IMR-90 (cell line): Measurements from ENCODE around the gene RBPJ. TPM values are rescaled to one million over a fixed set of nuclear protein-coding genes. Genes with fewer than 3 reads are reported as not detected.

Source experiments
- MAZ ChIP-seq: IDR thresholded peaks from 2 replicates; pipeline ENCODE4 v1.6.1; 2012; ENCODE audit warnings: low read depth, mild to moderate bottlenecking, low read length, improper control_type of control experiment, moderate library complexity, borderline replicate concordance
- RCOR1 ChIP-seq: IDR thresholded peaks from 2 replicates; pipeline ENCODE4 v1.6.1; 2012; ENCODE audit warnings: mild to moderate bottlenecking, low read length, improper control_type of control experiment; ENCODE audit not compliant: insufficient replicate concordance
- SMC3 ChIP-seq: fragments of 150-350 bp; IDR thresholded peaks from 2 replicates; pipeline ENCODE4 v1.6.1; 2016; ENCODE audit warnings: low read depth, mild to moderate bottlenecking, antibody characterized with exemption, low read length, moderate library complexity
- polyA plus RNA-seq, 3 experiments: library from polyadenylated mRNA; depleted of rRNA; stranded (reverse); fragments of >200 nt; gene quantifications; 2 replicates each; pipeline ENCODE4 v1.2.3, GENCODE V29; 2012; ENCODE audit warnings: low replicate concordance in 1 of 3
- total RNA-seq: library from RNA; depleted of rRNA; stranded (reverse); fragments of >200 nt; gene quantifications from 2 replicates; pipeline ENCODE4 v1.2.3, GENCODE V29; 2012
- TF ChIP-seq, protein P1 (sequence below): fragments of 150-350 bp; IDR thresholded peaks from 2 replicates; pipeline ENCODE4 v1.6.1; 2017; ENCODE audit warnings: mild to moderate bottlenecking, antibody characterized with exemption, low read length, low read depth

RBPJ gene
- total and polyA plus RNA-seq, 2 of the 4 experiments (the other 2 are of a cell fraction) = 50.3 to 148 TPM

DNA sequence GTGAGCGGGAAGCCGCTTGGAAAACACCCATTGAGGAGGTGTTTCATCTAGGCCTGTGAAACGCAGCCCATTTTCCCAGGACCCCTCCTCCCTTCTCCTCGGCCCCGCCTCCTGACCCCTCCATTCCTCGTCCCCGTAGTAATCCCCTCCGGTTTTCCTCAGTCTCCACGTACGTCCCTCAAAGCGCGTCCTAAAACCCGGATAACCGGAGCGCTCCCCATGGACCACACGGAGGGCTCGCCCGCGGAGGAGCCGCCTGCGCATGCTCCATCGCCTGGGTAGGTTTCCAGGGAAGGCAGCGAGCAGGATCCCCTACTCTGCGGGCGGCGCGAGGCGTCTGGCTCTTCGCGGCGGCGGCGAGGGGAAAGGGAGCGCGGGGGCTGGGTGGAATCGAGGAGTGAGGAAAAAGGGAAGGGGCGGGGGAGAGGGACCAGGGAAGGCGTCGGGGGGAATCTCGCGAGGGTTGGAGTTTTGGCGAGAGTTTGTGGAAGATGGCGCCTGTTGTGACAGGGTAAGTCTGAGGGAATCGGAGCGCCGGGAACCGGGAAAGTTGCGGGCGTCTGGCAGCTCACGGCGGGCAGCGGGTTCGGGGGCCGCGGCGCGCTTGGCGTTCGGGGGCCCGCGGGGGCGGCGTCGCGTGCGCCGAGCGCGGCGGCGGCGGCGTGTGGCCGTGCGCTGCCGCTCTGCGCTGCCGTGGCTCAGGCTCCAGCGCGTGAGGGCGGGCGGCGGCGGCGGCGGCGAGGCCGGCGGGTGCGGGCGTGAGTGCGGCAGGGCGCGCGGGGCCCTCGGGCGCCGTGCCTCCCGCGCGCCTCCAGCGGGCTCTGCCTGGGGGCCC is at the start of gene RBPJ (continued):
- no peak; the same call in 1 of the 2 replicates for TF ChIP-seq SMC3
- TF ChIP-seq, protein P1, sequence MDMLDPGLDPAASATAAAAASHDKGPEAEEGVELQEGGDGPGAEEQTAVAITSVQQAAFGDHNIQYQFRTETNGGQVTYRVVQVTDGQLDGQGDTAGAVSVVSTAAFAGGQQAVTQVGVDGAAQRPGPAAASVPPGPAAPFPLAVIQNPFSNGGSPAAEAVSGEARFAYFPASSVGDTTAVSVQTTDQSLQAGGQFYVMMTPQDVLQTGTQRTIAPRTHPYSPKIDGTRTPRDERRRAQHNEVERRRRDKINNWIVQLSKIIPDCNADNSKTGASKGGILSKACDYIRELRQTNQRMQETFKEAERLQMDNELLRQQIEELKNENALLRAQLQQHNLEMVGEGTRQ = no peak; the same call in 1 of the 2 replicates
- peak; percentile 97 for TF ChIP-seq MAZ
- peak; percentile 95 for TF ChIP-seq RCOR1
